Neural cell (in vitro differentiated cells): ENCODE results near the gene CIC. TPM values are rescaled to one million over a fixed set of nuclear protein-coding genes. Genes with fewer than 3 reads are reported as not detected.

Source experiments
- H2AFZ ChIP-seq: fragments of 200-600, 300-800 bp; sonication (generic), shearing (Covaris generic); 2 replicates; pipeline ENCODE4 v1.6.0; 2014; ENCODE audit warnings: low read depth, mild to moderate bottlenecking, antibody characterized with exemption, low read length, moderate library complexity
- H3F3A ChIP-seq: fragments of 200-600 bp; shearing (Covaris generic); 2 replicates; pipeline ENCODE4 v1.6.1; 2016; ENCODE audit warnings: mild to moderate bottlenecking, moderate library complexity, mixed read lengths, antibody characterized with exemption, low read length; ENCODE audit not compliant: insufficient read depth, poor library complexity, severe bottlenecking
- H3K27ac ChIP-seq: fragments of 200-600, 300-800 bp; sonication (generic), shearing (Covaris generic); 2 replicates; pipeline ENCODE4 v1.5.1; 2014; ENCODE audit warnings: mild to moderate bottlenecking, low read length, moderate library complexity
- H3K27me3 ChIP-seq: fragments of 300-800, 200-600 bp; sonication (generic), shearing (Covaris generic); 2 replicates; pipeline ENCODE4 v1.6.0; 2014; ENCODE audit warnings: mild to moderate bottlenecking, low read depth, low read length, moderate library complexity; ENCODE audit not compliant: insufficient read depth
- H3K36me3 ChIP-seq: fragments of 300-800, 200-600 bp; sonication (generic), shearing (Covaris generic); 2 replicates; pipeline ENCODE4 v1.5.1; 2014; ENCODE audit warnings: mild to moderate bottlenecking, antibody characterized with exemption, low read length, moderate library complexity; ENCODE audit not compliant: insufficient read depth
- H3K4me2 ChIP-seq: fragments of 300-800, 200-600 bp; sonication (generic), shearing (Covaris generic); 2 replicates; pipeline ENCODE4 v1.6.0; 2014; ENCODE audit warnings: mild to moderate bottlenecking, low read length
- H3K4me3 ChIP-seq: fragments of 300-800, 200-600 bp; sonication (generic), shearing (Covaris generic); 2 replicates; pipeline ENCODE4 v1.5.1; 2014; ENCODE audit warnings: mild to moderate bottlenecking, low read length, moderate library complexity
- H3K79me2 ChIP-seq: fragments of 200-600 bp; shearing (Covaris generic); replicated peaks from 2 replicates; pipeline ENCODE4 v1.6.0; 2014; ENCODE audit warnings: mild to moderate bottlenecking, low read length, moderate library complexity; ENCODE audit not compliant: insufficient read depth
- H3K9ac ChIP-seq: fragments of 300-800, 200-600 bp; sonication (generic), shearing (Covaris generic); 2 replicates; pipeline ENCODE4 v1.6.1; 2016; ENCODE audit warnings: mild to moderate bottlenecking, low read length, mixed read lengths
- H3K9me2 ChIP-seq: fragments of 200-600 bp; shearing (Covaris generic); 2 replicates; pipeline ENCODE4 v1.6.1; 2016; ENCODE audit warnings: mild to moderate bottlenecking, low read length, mixed read lengths; ENCODE audit not compliant: insufficient read depth
- H3K9me3 ChIP-seq: fragments of 200-600, 300-800 bp; sonication (generic), shearing (Covaris generic); 2 replicates; pipeline ENCODE4 v1.6.1; 2016; ENCODE audit warnings: mild to moderate bottlenecking, mixed run types, low read length, moderate library complexity, mixed read lengths
- H4K20me1 ChIP-seq: fragments of 200-600 bp; shearing (Covaris generic); 2 replicates; pipeline ENCODE4 v1.6.1; 2016; ENCODE audit warnings: mild to moderate bottlenecking, mixed run types; ENCODE audit not compliant: insufficient read depth
- CTCF ChIP-seq: fragments of 450-650 bp; IDR thresholded peaks from 2 replicates; pipeline ENCODE4 v1.5.1; 2014; ENCODE audit warnings: antibody characterized with exemption, mild to moderate bottlenecking, moderate library complexity; ENCODE audit not compliant: poor library complexity, severe bottlenecking
- EP300 ChIP-seq: fragments of 450-650 bp; conservative IDR thresholded peaks from 2 replicates; pipeline ENCODE4 v1.6.1; 2014; ENCODE audit warnings: antibody characterized with exemption, mild to moderate bottlenecking, moderate library complexity; ENCODE audit not compliant: poor library complexity, severe bottlenecking
- EZH2 ChIP-seq: fragments of 200-600, 300-800 bp; shearing (Covaris generic), sonication (generic); IDR thresholded peaks from 2 replicates; pipeline ENCODE4 v1.6.1; 2014; ENCODE audit warnings: antibody characterized with exemption, low read length, borderline replicate concordance, mild to moderate bottlenecking; ENCODE audit not compliant: insufficient read depth, poor library complexity, severe bottlenecking
- MXI1 ChIP-seq: fragments of 450-650 bp; conservative IDR thresholded peaks from 2 replicates; pipeline ENCODE4 v1.6.1; 2014; ENCODE audit warnings: antibody characterized with exemption, mild to moderate bottlenecking; ENCODE audit not compliant: poor library complexity, severe bottlenecking
- POLR2AphosphoS5 ChIP-seq: IDR thresholded peaks from 2 replicates; pipeline ENCODE4 v1.6.1; 2012
- RAD21 ChIP-seq: fragments of 450-650 bp; conservative IDR thresholded peaks from 2 replicates; pipeline ENCODE4 v1.6.1; 2014; ENCODE audit warnings: antibody characterized with exemption, mild to moderate bottlenecking, moderate library complexity
- REST ChIP-seq: IDR thresholded peaks from 2 replicates; pipeline ENCODE4 v1.6.1; 2012; ENCODE audit warnings: borderline replicate concordance
- SMC3 ChIP-seq: fragments of 450-650 bp; conservative IDR thresholded peaks from 2 replicates; pipeline ENCODE4 v1.6.1; 2014; ENCODE audit warnings: antibody characterized with exemption, mild to moderate bottlenecking, moderate library complexity; ENCODE audit not compliant: poor library complexity
- TAF1 ChIP-seq: IDR thresholded peaks from 2 replicates; pipeline ENCODE4 v1.6.1; 2012; ENCODE audit warnings: low read depth
- polyA plus RNA-seq: library from polyadenylated mRNA; depleted of rRNA; stranded (reverse); fragments of >200 nt; gene quantifications from 2 replicates; pipeline ENCODE4 v1.2.3, GENCODE V29; 2014

The CIC gene
- polyA plus RNA-seq, 1 donor from 2014 or later: 10.8 TPM

GRCh38 chr19:42290523-42291434, 21.7 kb downstream of the CIC start:
- Histone ChIP-seq H4K20me1 (peaks cover 4% of the 10 kb centered on the region), H3K4me2 (no peak overlapping the region), H3K27me3 (no peaks in the 10 kb centered on the region), H3K9ac (no peak overlapping the region), H2AFZ (no peak overlapping the region), H3K9me2 (no peaks in the 10 kb centered on the region), H3K9me3 (no peaks in the 10 kb centered on the region), H3K36me3 (peaks cover 6% of the 10 kb centered on the region), H3F3A (no peaks in the 10 kb centered on the region), H3K4me3 (no peak overlapping the region), H3K79me2 (peaks cover 7% of the 10 kb centered on the region), H3K27ac (no peak overlapping the region)
- TF ChIP-seq EP300 (no peak), TAF1 (no peak), MXI1 (no peak), SMC3 (no peak), EZH2 (no peak)

GRCh38 chr19:42291435-42291810, 22.4 kb downstream of the CIC start:
- TF ChIP-seq EZH2 (no peak), MXI1 (no peak), EP300 (no peak), POLR2AphosphoS5 (no peak), TAF1 (no peak), SMC3 (no peak), REST (no peak), CTCF (no peak), RAD21 (no peak)
- Histone ChIP-seq H3K4me2 (no peak overlapping the region), H3K27ac (no peak overlapping the region), H3K79me2 (peaks cover under 1% of the 10 kb centered on the region), H4K20me1 (peaks cover 6% of the 10 kb centered on the region), H3K27me3 (no peaks in the 10 kb centered on the region), H3K9ac (no peak overlapping the region), H2AFZ (no peak overlapping the region), H3K4me3 (no peak overlapping the region), H3K9me2 (no peaks in the 10 kb centered on the region), H3K9me3 (no peaks in the 10 kb centered on the region), H3F3A (no peaks in the 10 kb centered on the region), H3K36me3 (peaks cover 6% of the 10 kb centered on the region)
